ENCODE results near the gene KLRF2. TPM values are rescaled to one million over a fixed set of nuclear protein-coding genes. Genes with fewer than 3 reads are reported as not detected.
"Not testable (repeated sequence)": the region's sequence is repeated elsewhere in the genome, so short reads cannot be mapped to it uniquely, and the experiment has no call there.

Gene KLRF2, protein sequence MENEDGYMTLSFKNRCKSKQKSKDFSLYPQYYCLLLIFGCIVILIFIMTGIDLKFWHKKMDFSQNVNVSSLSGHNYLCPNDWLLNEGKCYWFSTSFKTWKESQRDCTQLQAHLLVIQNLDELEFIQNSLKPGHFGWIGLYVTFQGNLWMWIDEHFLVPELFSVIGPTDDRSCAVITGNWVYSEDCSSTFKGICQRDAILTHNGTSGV
- not detected in 2 replicates for total RNA-seq (2014; rRNA removed; shearing (Covaris generic))

DNA sequence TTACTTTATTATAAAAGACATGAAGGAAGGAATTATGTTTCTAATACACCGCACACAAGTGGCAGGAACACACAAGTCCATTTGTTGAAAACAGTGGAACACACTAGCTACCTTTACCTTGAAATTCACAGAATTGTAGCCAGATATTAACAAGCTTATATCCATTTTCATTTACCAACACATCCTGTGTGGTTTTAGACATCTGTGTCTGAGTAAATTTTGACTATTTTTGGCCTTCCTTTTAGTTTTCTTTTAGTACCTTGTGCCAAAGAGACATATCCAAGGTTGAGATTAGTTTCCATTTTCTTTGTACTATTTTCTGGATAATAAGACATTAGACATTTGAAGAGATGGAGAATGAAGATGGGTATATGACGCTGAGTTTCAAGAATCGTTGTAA is at the start of gene KLRF2:
Gene KLRF2, plus strand, starts transcription at position 244 of the 400 bp plus-strand sequence. Its CDS starts 107 bp downstream, at position 351.
- no peak for DNase-seq (ENCODE audit: low spot score)

DNA sequence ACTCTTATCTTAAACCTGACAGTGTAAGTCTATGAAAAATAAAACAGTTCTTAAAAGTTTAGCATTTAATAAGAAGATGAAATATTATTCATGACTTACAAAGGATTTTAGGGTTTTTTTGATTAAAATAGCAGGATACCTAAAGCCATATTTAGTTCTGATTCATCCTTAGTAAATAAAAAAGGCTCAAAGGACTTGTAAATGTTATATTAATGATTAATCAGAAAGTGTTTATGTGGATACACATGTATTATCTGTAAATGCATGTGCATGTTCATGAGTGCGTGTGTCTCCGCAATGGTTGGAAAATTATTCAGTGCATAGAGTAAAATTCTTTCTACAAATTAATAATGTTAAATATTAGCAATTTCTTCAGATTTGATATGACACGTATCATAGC is 49.6 kb upstream of the KLRF2 start:
- DNase-seq (ENCODE audit: low spot score) = no peak

DNA sequence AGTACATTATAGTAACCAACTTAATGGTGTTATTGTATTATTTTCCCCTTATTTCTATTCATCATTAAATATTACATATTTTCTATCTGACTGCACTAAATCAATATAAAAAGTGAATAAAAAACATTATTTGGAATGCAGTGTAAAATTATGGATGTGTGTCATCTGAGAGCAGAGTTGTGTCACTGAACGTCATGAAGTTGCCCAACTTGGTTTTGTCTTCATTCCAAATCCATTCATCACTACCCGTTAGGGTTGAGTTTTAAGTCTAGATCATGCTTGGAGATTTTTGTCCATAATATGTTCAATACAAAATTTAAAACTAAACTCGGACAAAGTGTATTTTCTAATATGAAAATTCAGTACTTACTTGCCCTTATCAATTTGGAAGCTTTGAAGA is 37.9 kb upstream of the KLRF2 start:
- no peak for DNase-seq (ENCODE audit: low spot score)

DNA sequence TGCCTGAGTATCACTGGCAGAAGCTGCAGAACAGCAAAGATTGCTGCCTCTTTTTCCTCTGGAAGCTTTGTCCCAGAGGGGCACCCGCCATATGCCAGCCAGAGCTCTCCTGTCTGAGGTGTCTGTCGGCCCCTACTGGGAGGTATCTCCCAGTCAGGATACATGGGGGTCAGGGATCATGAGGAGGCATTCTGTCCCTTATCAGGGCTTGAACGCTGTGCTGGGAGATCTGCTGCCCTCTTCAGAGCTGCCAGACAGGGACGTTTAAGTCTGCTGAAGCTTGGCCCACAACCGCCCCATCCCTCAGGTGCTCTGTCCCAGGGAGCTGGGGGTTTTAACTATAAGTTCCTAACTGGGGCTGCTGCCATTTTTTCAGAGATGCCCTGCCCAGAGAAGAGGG is 32.4 kb upstream of the KLRF2 start:
- DNase-seq (ENCODE audit: low spot score) = no peak

DNA sequence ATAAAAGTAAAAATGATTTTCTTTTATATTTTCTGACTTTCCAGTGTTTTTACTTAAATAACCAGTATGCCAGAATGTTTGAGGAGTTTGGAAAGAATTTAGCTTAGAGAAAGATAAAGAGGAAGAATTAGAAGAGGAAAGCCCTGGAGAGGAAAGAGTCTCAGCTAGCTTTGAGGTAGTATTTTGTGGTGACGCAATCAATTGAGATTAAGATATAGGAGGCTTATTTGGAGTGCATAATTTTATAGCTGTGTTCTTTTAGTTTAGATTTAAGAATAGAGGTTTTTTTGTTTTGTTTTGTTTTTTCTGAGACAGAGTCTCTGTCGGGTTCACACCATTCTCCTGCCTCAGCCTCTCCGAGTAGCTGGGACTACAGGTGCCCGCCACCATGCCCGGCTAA is 30.2 kb upstream of the KLRF2 start:
- DNase-seq (ENCODE audit: low spot score) = no peak

DNA sequence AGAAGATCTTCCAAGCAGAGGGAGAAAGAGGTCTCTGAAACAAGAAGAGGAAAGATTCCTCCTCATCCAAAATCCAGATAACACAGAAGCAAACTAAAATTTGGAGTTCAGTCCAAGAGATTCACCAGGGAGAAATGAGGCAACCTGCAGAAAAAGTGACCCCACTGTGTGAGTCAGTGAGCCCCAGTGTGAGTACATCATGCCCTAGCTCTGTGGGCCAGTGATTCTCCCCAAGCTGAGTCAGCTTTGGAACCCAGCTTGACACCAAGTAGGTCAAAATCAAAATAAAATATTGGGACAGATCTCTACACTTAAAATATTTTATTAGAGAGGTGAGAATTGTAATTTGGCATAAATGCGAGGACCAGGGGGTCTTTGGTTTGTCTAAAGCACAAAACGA is 29.4 kb upstream of the KLRF2 start:
- DNase-seq (ENCODE audit: low spot score) = no peak

DNA sequence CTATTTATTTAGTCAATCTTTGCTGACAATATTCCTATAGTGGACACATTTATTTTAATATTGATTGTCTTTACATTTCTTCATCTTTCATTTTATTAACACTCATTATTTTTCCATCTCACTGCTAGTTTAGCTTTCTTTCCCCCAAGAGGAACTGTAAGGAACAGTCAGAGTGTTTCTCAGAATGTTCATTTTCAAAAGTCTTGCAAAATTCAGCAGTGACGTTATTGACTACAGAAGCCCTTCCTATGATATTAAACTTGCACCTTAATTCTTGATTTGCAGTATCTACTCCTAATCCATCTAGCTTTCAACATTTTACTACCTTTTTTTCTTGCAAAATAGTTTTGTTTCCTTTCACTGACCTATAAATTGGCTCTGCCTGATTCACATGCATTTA is 25.1 kb upstream of the KLRF2 start:
- no peak for DNase-seq (ENCODE audit: low spot score)

DNA sequence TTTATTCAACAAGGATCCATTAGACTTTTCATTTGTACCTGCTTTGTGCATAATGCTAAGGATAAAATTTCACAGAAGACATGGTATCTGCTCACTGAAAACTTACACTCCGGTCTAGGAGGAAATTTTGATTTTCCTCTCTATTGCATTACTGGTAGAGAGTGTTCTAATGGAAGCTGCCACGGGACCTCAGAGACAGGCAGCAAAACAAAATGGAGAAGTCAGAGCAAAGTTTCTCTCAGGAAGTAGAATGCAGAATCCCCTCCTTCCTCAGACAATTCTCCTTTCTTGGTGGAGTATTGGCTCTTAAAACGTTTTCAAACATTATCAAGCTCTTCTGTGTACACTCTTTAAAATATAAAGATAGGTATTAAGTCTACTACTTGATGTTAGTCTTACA is 24.4 kb upstream of the KLRF2 start:
- DNase-seq (ENCODE audit: low spot score) = no peak

DNA sequence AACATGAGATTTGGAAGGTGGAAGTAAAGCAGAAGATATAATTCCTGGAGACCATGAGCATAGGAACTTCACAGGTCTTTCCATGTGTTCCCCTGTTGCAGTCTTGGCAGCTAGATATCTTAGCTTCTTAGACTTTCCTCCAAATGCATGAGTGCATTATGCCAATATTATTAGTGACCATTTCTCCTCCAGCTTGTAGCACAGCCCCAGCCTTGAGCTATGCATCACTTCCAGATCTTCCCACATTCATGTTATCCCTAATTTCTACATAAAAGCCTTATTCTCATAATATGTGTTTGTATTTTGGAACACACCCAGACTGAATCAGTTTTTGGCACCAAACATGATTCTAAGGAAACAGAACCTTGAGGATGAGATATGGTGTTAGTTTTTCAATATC is 23.2 kb upstream of the KLRF2 start:
- no peak for DNase-seq (ENCODE audit: low spot score)

DNA sequence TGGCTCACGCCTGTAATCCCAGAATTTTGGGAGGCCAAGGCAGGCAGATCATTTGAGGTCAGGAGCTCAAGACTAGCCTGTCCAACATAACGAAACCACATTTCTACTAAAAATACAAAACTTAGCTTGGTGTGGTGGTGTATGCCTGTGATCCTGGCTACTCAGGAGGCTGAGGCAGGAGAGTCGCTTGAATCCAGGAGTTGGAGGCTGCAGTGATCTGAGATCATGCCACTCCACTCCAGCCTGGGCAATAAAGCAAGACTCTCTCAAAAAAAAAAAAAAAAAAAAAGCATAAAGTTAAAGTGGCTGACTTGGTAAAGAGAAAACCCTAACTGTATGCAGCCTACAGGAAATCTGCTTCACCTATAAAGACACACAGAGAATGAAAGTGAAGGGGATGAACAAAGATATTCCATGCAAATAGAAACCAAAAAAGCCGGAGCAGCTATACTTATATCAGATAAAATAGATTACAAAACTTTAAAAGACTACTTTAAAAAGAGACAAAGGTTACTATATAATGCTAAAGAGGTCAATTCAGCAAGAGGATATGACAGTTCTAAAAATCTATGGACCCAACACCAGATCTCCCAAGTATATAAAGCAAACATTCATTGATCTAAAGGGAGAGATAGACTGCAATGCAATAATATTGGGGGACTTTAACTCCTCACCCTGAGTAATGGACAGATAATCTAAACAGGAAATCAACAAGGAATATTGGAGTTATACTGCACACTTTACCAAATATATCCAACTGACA is 16.2 kb upstream of the KLRF2 start:
- no peak for DNase-seq (ENCODE audit: low spot score)

DNA sequence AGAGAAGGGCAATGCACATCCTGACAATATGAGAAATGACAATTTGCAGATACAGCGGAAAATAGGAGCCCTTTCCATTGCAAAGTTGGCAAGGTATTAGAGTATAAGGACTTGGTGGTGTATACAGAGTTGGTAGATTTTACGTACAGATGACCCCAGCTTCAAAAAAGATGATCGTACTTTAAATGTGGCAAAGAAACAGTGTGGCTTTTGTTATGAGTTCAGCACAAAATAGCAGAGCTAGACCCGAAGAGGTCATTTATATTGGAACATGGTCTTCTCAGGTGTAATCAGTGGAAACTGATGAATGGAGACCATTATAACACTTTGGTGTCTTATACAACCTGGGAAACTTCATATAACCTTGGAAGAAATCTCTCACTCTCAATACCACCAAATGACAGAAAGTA is 14.4 kb upstream of the KLRF2 start:
- no peak for DNase-seq (ENCODE audit: low spot score)

DNA sequence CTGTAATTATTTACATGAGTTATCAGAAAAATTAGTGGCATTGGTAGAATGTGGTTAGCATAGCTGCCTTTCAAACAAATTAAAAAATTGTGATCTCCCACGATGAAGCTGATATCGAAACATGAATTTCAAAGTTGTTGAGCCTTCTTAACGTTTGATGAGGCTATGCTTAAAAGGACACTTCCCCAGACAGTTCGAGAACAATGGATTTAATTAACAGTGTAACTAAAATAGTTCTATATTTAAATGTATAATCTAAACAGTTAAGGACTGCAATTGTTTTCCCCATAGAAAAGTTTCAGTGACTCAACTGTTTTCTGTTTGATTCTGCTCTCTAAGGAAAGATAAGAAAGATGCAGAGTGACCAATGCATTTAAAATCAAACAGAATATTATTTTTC is 13.8 kb upstream of the KLRF2 start:
- no peak for DNase-seq (ENCODE audit: low spot score)

DNA sequence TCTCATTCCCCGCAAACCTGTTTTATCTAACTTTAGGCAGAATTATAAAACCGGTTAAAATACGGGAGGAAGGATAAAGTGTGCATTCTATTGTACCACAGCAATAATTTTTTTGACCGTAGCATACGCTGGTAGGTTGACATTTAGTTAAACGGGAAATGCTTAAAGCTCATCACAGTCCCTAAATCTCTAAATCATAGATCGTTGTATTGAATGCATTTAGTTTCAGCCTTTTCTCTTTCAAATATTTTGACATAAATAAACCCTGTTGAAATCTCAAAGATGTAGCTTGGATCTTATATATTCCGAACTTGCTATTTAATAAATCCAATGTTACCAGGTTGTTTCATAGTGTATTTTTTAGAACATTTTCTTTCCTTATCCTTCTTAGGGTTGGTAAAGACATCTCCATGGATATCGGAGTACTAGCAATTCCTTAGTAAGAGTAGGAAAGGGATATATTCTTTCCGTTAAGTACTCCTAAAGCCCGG is 12.9 kb upstream of the KLRF2 start:
- no peak for DNase-seq (ENCODE audit: low spot score)

DNA sequence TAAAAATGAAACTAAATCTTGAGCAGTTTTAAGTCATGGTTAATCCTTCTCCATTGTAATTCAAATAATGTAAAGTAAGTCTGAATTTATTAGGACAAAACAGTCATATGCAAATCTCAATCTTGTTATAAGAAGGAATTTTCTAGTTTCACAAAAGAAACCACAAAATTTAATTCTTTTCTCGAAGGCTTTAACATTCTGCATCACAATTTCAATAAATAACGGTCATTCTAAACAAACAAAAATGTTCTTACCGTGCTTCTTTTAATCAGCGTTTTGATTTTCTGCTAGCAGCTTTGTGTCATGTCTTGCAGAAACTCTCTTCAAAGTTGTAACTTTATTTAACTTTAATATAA is 12.4 kb upstream of the KLRF2 start:
- DNase-seq (ENCODE audit: low spot score) = no peak

DNA sequence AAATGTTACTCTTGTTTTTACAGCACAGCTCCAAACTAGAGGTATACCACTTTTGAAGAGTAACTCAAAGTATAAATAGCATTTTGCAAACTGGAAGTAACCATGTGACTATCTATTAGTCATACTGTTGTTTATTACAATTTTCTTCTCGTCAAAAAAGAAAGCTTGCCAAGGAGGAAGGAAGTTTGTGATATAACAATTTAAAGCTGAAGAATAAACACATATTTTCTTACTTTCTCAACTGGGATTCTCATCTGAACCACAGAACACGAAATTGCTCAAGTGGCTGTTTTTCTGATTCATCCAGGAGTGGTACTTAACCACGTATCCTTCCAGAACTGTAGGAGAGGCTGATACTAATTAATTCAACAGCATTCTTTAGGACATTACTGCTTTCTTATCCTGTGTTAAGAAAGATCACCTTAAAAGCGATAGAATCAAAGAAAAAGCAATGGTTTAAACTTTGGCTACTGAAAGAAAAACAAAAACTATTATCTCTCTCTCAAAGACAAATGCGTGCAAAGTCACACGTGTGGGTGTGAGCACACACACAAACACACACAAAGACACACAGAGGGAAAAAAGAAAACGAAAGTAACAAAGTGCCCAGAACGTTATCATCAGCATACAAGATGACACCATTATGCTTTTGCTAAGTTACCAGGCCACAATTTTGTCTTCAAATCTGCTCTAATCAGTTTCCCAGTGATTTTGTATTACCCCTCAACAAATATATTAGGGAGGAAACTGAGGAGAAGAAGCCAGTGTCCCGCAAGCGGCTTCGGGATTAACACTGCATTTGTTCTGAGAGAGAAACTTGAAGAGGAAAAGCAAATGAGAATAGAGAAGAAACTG is 11.8 kb upstream of the KLRF2 start, which contains the start of gene CLEC2B:
Gene CLEC2B, minus strand, starts transcription at position 48 of the 855 bp plus-strand sequence.
- peak; percentile 92 for DNase-seq (ENCODE audit: low spot score)

DNA sequence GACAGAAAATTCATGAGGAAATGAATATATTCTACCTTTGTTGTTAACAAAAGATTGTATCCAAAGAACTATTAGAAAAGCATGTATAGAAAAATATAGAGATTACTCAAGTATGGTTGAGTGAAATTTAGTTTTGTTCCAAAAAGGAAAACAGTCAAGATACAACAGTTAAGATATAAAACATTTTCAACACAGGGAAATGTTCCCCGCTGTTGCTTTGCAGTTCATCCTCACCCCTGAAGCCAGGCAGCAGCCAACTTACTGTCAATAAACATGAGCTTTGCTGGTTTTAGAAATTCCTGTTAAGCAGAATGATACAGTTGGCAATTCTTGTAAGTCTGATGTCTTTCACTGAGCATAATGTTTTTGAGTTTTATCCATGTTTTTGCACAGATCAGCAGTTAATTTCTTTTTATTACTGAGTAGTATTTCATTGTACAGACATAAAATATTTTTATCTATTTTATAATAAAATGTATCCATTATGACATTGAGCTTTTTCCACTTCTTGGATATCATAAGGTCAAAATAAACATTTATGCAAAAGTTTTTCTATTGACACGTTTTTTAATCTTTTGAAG is 10.9 kb upstream of the KLRF2 start:
- DNase-seq (ENCODE audit: low spot score) = no peak

DNA sequence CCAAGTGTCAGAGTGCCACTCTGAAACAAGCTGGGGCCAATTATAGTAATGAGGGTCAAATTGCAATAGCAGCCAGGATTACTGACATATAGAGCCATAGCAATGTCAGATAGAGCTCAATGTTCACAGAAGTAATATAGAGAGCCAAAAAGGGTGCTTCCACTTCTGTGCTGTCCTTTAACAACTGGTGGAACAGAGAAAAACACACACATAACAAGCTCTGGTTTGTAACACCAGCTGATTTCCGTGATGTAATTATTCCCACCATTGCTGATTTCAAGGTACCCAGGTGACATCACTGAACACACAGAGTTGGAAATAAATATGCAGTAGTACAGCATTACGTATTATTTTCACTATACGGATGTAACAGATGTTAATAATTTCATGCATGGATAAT is 9.1 kb upstream of the KLRF2 start:
- DNase-seq (ENCODE audit: low spot score) = no peak

DNA sequence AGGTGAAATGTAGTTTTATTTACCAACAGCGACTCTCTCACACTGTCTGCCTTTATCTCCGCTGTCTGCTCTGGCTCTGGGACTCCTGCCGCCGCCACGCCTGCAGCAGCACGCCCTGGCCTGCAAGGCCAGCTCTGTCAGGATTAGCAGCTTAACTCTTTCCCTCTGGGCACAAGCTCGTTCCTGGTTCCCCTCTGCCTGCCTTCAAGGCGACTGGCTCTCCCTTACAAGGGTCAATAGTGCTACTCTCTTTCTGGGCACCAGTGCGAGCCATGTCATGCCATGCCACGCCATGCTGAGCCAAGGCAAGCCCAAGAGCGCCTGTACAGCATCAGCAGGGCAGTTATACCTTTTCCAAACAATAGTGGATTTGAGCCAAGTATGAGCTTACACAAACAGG is 8.5 kb upstream of the KLRF2 start:
- no peak for DNase-seq (ENCODE audit: low spot score)

DNA sequence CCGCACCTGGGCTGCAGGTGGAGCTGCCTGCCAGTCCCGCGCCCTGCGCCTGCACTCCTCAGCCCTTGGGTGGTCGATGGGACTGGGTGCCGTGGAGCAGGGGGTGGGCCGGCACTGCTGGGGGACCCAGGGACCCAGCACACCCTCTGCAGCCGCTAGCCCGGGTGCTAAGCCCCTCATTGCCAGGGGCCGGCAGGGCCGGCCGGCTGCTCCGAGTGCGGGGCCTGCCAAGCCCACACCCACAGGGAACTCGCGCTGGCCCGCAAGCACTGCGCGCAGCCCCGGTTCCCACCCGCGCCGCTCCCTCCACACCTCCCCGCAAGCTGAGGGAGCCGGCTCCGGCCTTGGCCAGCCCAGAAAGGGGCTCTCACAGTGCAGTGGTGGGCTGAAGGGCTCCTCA is 5.2 kb upstream of the KLRF2 start:
- DNase-seq (ENCODE audit: low spot score) = not testable (repeated sequence)

DNA sequence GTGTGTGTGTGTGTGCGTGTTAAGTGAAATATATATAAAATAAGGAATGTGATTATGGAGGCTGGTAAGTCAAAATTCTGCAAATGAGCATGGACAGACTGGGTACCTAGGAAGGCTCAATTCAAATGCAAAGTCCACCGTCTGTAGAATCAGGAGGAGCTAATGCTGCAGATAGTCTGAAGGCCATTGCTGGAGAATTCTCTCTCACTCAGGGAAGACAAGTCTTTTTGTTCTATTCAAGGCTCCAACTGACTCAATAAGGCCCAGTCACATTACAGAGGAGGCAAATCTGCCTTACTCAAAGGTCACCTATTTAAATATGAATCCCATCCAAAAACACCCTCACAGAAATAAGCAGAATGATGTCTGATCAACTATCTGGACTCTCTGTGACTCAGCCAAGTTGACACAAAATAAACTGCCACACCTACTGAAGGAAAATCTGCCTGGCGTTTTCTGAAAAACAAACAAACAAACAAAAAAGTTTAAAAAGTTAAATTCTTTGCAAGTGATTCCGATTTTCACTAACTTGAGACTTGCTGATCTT is 684 bp upstream of the KLRF2 start:
- DNase-seq (ENCODE audit: low spot score) = no peak

DNA sequence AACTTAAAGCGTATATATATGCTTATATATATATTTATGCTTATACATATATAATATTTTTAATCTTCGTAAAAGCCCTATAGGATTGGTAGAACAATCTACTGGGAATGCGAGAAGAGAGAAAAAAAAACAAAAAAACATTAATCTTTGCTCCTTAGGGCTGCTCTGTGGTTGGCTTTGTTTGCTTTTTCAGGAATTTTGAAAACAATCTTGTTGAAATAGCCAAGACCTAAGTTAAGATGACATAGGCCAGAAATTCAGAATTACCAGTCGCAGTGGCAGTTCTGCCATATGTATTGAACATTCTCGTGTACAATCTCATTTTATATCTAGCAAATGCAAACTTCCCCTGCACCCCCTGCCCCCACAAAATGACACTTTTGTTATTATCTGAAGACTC is 699 bp downstream of the KLRF2 start:
- no peak for DNase-seq (ENCODE audit: low spot score)

DNA sequence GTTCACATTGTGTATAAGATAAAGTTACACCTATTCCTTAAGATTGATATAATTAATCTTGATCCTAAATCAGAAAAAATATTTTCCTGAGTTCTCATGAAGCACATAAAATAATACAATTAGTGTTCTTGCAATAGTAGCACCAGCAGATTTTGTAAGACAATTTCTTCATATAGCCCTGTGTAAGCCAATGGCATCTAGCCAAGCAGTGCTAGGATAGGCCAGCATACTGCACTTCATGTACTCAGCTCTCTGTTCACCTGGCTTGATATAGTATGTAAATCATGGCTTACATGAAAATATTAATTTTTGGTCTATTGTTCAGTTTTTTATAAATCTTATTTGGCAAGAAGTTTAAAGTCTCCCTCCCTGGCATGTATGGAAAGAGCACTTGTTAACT is 1.9 kb downstream of the KLRF2 start:
- DNase-seq (ENCODE audit: low spot score) = no peak

All from H4 (cell line).